Measurements from ENCODE around the gene ZRSR2.

ZRSR2 gene

GRCh38 chrX:15854712-15855567 is 64.7 kb downstream of the ZRSR2 start, which contains the start of gene AP1S2:
Gene AP1S2 (minus strand): TSS chrX:15854813. CDS start chrX:15852524, 2,289 bp downstream.
- peak; percentile 81 for DNase-seq

- no peak for DNase-seq
Observed at GRCh38 chrX:15855568-15856221, 65.4 kb downstream of the ZRSR2 start.

- no peak for DNase-seq
Observed at GRCh38 chrX:15856222-15856587, 65.9 kb downstream of the ZRSR2 start.

DNA sequence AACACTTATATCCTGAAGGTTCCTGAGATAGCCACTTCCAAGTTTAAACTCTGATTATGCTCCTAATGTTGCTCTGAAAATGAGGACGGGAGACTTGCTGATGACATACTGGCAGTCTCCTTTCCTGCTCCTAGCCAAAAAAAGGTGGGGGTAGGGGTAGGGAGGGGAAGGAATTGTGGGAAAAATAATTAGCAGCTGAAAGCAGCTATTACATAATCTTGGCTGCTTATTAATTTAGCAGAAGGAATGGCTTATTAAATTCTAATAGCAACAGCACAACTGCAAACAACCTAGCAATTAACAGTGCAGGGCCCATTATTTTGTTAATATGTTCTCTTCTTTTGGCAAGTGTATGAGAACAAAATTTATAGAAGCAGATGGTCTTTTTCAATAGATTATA is 66.4 kb downstream of the ZRSR2 start:
- no peak for DNase-seq

DNA sequence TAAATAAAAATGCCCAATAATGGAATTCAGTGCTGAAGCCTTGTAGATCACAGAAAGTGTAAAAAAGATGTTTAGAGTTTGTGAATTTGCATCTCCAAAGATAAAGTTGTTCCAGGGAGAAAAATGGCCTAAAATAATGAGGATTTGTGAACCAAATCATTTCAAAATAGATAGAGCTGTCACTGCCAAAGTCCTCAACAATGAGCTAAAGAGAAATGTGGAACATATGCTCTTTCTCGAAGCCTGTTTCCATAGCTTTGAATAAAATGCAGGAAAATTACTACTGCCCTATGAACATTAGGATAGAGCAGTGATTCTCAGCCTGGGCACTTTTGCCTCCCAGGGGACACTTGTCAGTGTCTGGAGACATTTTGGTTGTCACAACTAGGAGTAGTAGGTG is 67.8 kb downstream of the ZRSR2 start:
- DNase-seq, result no peak

DNA sequence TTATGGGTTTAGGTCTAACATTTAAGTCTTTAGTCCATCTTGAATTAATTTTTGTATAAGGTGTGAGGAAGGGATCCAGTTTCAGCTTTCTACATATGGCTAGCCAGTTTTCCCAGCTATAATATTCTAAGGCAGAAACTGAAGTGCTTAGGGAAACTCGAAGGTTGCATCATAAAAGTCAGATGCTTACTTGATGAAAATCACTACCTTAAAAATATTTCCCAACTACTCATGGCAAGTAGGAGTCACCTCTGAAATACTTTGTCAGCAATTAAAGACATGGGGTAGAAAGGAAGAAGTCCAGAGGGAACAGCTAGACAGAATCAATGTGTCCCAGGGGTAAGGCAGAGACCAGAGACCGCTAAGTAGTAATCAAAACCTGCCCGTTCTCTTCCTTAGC is 70.6 kb downstream of the ZRSR2 start:
- no peak for DNase-seq

DNA sequence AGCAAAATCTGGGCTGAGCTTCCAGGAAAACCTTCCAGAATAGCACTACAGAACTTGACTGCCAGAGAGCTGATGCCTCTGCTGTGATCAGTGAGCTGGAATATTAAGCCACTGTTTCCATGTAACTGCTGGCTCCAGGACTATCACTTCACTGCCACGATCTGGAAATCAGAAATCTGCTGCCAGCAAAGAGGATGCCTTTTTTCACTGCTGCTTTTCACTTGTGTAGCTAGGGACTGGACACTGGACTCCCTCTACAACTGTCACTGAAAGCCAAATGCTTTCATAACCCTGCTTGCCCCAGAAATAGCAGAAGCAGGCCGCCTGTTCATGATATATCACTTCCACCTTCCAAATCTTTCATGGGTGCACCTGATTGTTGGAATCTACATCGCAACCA is 73.7 kb downstream of the ZRSR2 start:
- DNase-seq, result no peak

DNA sequence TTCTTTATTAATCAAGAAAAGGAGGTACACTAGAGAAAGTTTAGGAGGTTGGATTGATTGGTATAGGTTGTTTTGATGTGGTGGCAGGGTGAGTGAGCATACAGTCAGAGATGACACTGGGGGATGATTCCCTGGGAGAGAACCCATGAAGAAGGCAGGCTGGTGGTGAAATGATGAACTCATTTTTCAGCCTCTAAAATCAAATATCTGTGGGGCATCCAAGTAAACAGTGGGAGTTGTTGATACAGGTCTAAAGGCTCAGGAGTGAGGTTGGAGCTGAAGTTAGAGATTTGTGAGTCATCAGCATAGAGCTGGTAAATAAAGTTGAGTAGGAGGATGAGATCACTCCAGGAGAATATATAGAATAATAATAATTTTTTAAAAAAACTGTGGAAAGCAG is 74.3 kb downstream of the ZRSR2 start:
- DNase-seq, result no peak

- DNase-seq, result no peak
Observed at GRCh38 chrX:15866147-15866546, 75.9 kb downstream of the ZRSR2 start.

DNA sequence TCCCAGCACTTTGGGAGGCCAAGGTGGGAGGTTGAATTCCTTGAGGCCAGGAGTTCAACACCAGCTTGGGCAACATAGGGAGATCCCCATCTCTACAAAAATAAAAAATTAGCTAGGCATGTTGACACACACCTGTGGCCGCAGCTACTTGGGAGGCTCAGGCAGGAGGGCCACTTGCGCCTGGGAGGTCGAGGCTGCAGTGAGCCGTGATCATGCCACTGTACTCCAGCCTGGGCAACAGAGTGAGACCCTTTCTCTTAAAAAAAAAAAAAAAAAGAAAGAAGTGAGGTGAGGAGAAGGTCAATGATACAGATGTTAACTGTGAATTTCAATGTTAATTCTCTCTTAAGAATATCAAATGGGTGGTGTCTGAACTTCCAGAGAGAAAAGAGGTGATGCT is 79.4 kb downstream of the ZRSR2 start:
- DNase-seq, result no peak

- DNase-seq, result no peak
Observed at GRCh38 chrX:15870310-15870709, 80.0 kb downstream of the ZRSR2 start.
